ENCODE data around the gene ZNF619.

DNA sequence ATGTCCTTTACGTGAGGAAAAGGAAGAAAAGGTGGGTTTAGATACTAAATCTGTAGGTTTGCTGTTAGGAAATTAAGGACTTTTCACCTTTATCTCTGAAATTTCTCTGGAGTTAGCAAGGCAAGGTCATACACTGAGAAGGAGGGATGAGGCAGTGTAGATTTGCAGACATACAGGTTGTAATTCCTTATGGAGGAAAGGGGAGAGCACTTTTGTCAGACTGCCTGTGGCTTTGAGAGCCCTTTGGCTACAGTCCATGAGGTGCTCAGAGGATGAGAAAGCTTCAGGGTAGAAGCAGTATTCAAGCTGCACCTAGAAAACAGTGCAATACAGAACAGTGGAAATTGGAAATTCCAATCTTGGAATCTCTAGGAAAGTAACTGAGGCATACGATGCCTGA, 11.5 kb upstream of the ZNF619 start:
- TF ChIP-seq CTCF (IDR thresholded peaks at IDR 0.05): no peak
- TF ChIP-seq CREB1 (CRISPR knock-in tag; IDR thresholded peaks at IDR 0.05): no peak
- TF ChIP-seq ZNF396 (CRISPR knock-in tag; IDR thresholded peaks at IDR 0.05; ENCODE audit: borderline replicate concordance): no peak
- TF ChIP-seq FOXP4 (CRISPR knock-in tag; IDR thresholded peaks at IDR 0.05): no peak
- TF ChIP-seq ETV6 (CRISPR knock-in tag; IDR thresholded peaks at IDR 0.05): no peak
- no peak for TF ChIP-seq MAX (CRISPR knock-in tag; IDR thresholded peaks at IDR 0.05)
- TF ChIP-seq, protein P1, sequence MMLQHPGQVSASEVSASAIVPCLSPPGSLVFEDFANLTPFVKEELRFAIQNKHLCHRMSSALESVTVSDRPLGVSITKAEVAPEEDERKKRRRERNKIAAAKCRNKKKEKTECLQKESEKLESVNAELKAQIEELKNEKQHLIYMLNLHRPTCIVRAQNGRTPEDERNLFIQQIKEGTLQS (CRISPR knock-in tag; conservative IDR thresholded peaks at IDR 0.05): no peak
- no peak for TF ChIP-seq SMAD4 (CRISPR knock-in tag; IDR thresholded peaks at IDR 0.05)
- no peak for TF ChIP-seq TEAD1 (CRISPR knock-in tag; IDR thresholded peaks at IDR 0.05)
- TF ChIP-seq, protein P2, sequence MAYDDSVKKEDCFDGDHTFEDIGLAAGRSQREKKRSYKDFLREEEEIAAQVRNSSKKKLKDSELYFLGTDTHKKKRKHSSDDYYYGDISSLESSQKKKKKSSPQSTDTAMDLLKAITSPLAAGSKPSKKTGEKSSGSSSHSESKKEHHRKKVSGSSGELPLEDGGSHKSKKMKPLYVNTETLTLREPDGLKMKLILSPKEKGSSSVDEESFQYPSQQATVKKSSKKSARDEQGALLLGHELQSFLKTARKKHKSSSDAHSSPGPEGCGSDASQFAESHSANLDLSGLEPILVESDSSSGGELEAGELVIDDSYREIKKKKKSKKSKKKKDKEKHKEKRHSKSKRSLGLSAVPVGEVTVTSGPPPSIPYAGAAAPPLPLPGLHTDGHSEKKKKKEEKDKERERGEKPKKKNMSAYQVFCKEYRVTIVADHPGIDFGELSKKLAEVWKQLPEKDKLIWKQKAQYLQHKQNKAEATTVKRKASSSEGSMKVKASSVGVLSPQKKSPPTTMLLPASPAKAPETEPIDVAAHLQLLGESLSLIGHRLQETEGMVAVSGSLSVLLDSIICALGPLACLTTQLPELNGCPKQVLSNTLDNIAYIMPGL (CRISPR knock-in tag; IDR thresholded peaks at IDR 0.05): no peak
- TF ChIP-seq RELA (CRISPR knock-in tag; IDR thresholded peaks at IDR 0.05; ENCODE audit: borderline replicate concordance): no peak
- TF ChIP-seq NFE2L1 (CRISPR knock-in tag; IDR thresholded peaks at IDR 0.05): no peak

All from WTC11 (cell line).